Breast epithelium (tissue), 4 donors: Measurements from ENCODE around the gene ELMO1. TPM values are rescaled to one million over a fixed set of nuclear protein-coding genes. Genes with fewer than 3 reads are reported as not detected.
A peak's percentile ranks its signal among the peaks of the same experiment; 100 is the strongest.

Source experiments
- DNase-seq, 2 donors: peaks; one replicate each; pipeline ENCODE4 v3.0.0-alpha.2; 2019; ENCODE audit warnings: low spot score in 2 of 2
- H3K27ac ChIP-seq, 2 donors: fragments of 200-600 bp; sonication (generic) in 1 of 2; one replicate each; pipeline ENCODE4 v1.5.1; 2016 to 2019; ENCODE audit warnings: mild to moderate bottlenecking in 1 of 2
- H3K27me3 ChIP-seq, 2 donors: fragments of 200-600 bp; sonication (generic) in 1 of 2; one replicate each; pipeline versions ENCODE4 v1.5.1 to v1.6.0; 2017 to 2019; ENCODE audit warnings: control low read depth in 1 of 2, mild to moderate bottlenecking in 1 of 2
- H3K36me3 ChIP-seq: fragments of 200-600 bp; one replicate; pipeline ENCODE4 v1.5.1; 2019
- H3K4me1 ChIP-seq, 2 donors: fragments of 200-600 bp; sonication (generic); one replicate each; pipeline ENCODE4 v1.5.1; 2016 to 2019; ENCODE audit warnings: control low read depth in 1 of 2
- H3K4me3 ChIP-seq, 3 donors: fragments of 200-600 bp; sonication (generic); 1 replicate in 2 of 3; 2 replicates in 1 of 3; pipeline ENCODE4 v1.5.1; 2016 to 2019; ENCODE audit warnings: mild to moderate bottlenecking in 3 of 3, moderate library complexity in 2 of 3
- H3K9me3 ChIP-seq, 2 donors: fragments of 200-600 bp; sonication (generic) in 1 of 2; one replicate each; pipeline ENCODE4 v1.5.1; 2016 to 2019; ENCODE audit warnings: control low read depth in 1 of 2
- CTCF ChIP-seq, 3 donors: fragments of 450-650 bp; IDR thresholded peaks; one replicate each; pipeline ENCODE4 v1.5.1; 2016 to 2017; ENCODE audit warnings: antibody characterized with exemption in 3 of 3, mild to moderate bottlenecking in 3 of 3, moderate library complexity in 3 of 3
- POLR2A ChIP-seq: fragments of 450-650 bp; IDR thresholded peaks from one replicate; pipeline ENCODE4 v1.6.1; 2016; ENCODE audit warnings: antibody characterized with exemption, mild to moderate bottlenecking, moderate library complexity
- POLR2AphosphoS5 ChIP-seq, 3 donors: sonication (generic); formaldehyde crosslinking; IDR thresholded peaks; one replicate each; pipeline ENCODE4 v1.6.1; 2017; ENCODE audit warnings: antibody characterized with exemption in 3 of 3
- intact Hi-C: fragments of 100-400 bp; cut with DNase I; formaldehyde crosslinking; loops from one replicate; pipeline ENCODE4 v1.15.1; 2023; ENCODE audit warnings: low total_unique reads
- total RNA-seq, 3 donors: library from RNA; depleted of rRNA; stranded (reverse); fragments of >200 nt; gene quantifications; one replicate each; pipeline ENCODE4 v1.1.0, GENCODE V29; 2016

Gene ELMO1
- total RNA-seq, 3 donors from 2014 or later, result 49.5 to 110 (median 66.9) TPM

- H3K4me1 ChIP-seq, result no peaks in the 10 kb centered on the region
- TF ChIP-seq POLR2A, result no peak
- TF ChIP-seq POLR2AphosphoS5 (IDR thresholded peaks at IDR 0.05), result peak; percentile 40 to 77 (median 42)
- no peak overlapping the region for H3K4me3 ChIP-seq
- no peaks in the 10 kb centered on the region for H3K36me3 ChIP-seq
- intact Hi-C loops, result no loop called here
- DNase-seq, result no peak
- no peaks in the 10 kb centered on the region for H3K9me3 ChIP-seq
- no peaks in the 10 kb centered on the region for H3K27me3 ChIP-seq
- H3K27ac ChIP-seq, result peak overlapping the region; percentile 70 to 72
These were observed 94.0 kb downstream of the ELMO1 start for GRCh38 chr7:37354656-37355131.

GRCh38 chr7:37353949-37354655, 94.6 kb downstream of the ELMO1 start:
- Histone ChIP-seq H3K4me1 (no peaks in the 10 kb centered on the region), H3K27ac (peak overlapping the region; percentile 70 to 72), H3K9me3 (no peaks in the 10 kb centered on the region), H3K4me3 (no peak overlapping the region), H3K27me3 (no peaks in the 10 kb centered on the region), H3K36me3 (no peaks in the 10 kb centered on the region)
- TF ChIP-seq CTCF (IDR thresholded peaks at IDR 0.05) (no peak), POLR2AphosphoS5 (IDR thresholded peaks at IDR 0.05) (no peak), POLR2A (no peak)
- no peak for DNase-seq
- intact Hi-C loops, result no loop called here

- intact Hi-C loops, result no loop called here
- Histone ChIP-seq H3K4me3 (peak overlapping the region; percentile 10 to 20 (median 15)), H3K4me1 (no peaks in the 10 kb centered on the region), H3K27ac (peak overlapping the region in 1 of 2 donors; percentile 72), H3K36me3 (no peaks in the 10 kb centered on the region), H3K27me3 (no peaks in the 10 kb centered on the region), H3K9me3 (no peaks in the 10 kb centered on the region)
- no peak for TF ChIP-seq POLR2AphosphoS5 (IDR thresholded peaks at IDR 0.05)
- no peak for TF ChIP-seq CTCF (IDR thresholded peaks at IDR 0.05)
- no peak for TF ChIP-seq POLR2A
- DNase-seq, result no peak
These were observed 95.4 kb downstream of the ELMO1 start for GRCh38 chr7:37352974-37353948.

- H3K27me3 ChIP-seq, result no peaks in the 10 kb centered on the region
- no peak for DNase-seq
- intact Hi-C loops, result no loop called here
- H3K9me3 ChIP-seq, result no peaks in the 10 kb centered on the region
- H3K27ac ChIP-seq, result peak overlapping the region in 1 of 2 donors; percentile 1
- no peaks in the 10 kb centered on the region for H3K4me1 ChIP-seq
- peak overlapping the region in 1 of 3 donors; percentile 15 for H3K4me3 ChIP-seq
- no peak for TF ChIP-seq POLR2A
- no peak for TF ChIP-seq POLR2AphosphoS5 (IDR thresholded peaks at IDR 0.05)
- no peak for TF ChIP-seq CTCF (IDR thresholded peaks at IDR 0.05)
- no peaks in the 10 kb centered on the region for H3K36me3 ChIP-seq
These were observed 96.3 kb downstream of the ELMO1 start for GRCh38 chr7:37352251-37352880.

GRCh38 chr7:37351716-37352115, 96.9 kb downstream of the ELMO1 start:
- TF ChIP-seq POLR2AphosphoS5 (IDR thresholded peaks at IDR 0.05) (no peak), POLR2A (no peak), CTCF (IDR thresholded peaks at IDR 0.05) (no peak)
- Histone ChIP-seq H3K4me1 (no peaks in the 10 kb centered on the region), H3K27ac (no peak overlapping the region), H3K4me3 (no peak overlapping the region), H3K27me3 (no peaks in the 10 kb centered on the region), H3K36me3 (no peaks in the 10 kb centered on the region), H3K9me3 (no peaks in the 10 kb centered on the region)
- intact Hi-C loops, result no loop called here
- no peak for DNase-seq
